A549 (cell line): ENCODE measurements around the gene NPNT. TPM values are rescaled to one million over a fixed set of nuclear protein-coding genes. Genes with fewer than 3 reads are reported as not detected.

Source experiments
- ATAC-seq, 2 experiments: fragments of 200-7000 bp in 1 of 2; fragments of >200 bp in 1 of 2; cut with Nextera tagmentation in 1 of 2; cut with Tn5 transposase in 1 of 2; 3 replicates each; pipeline versions ENCODE4 v1.8.0 to v1.9.1; 2018 to 2020; ENCODE audit warnings: mild to moderate bottlenecking in 1 of 2, moderate library complexity in 1 of 2
- CTCF ChIA-PET: fragments of 300-600 bp; sonication (Branson Sonifier 250); formaldehyde crosslinking; extraction: SDS; loops from one replicate; lab custom pipeline; 2021; ENCODE audit warnings: antibody characterized with exemption, inconsistent platforms; lab: Yijun Ruan, JAX
- POLR2A ChIA-PET: fragments of 350-600 bp; formaldehyde crosslinking; extraction: SDS; loops from one replicate; lab custom pipeline; 2021; ENCODE audit warnings: antibody characterized with exemption, inconsistent platforms; lab: Yijun Ruan, JAX
- DNase-seq, 2 experiments: peaks; one replicate each; pipeline versions ENCODE4 v3.0.0 to v3.0.0-alpha.2; 2011 to 2016; ENCODE audit warnings: low read depth in 1 of 2, low spot score in 1 of 2
- FAIRE-seq: peaks from 2 replicates; lab custom pipeline; 2011; peaks lifted over from hg19 to GRCh38; lab: Jason Lieb, UNC
- H3K27ac ChIP-seq, 2 experiments: fragments of >200 bp; sonication (Bioruptor Twin); formaldehyde crosslinking; 3 replicates each; pipeline ENCODE4 v1.5.1; 2016 to 2017
- H3K4me1 ChIP-seq: fragments of >200 bp; sonication (Bioruptor Twin); formaldehyde crosslinking; 3 replicates; pipeline ENCODE4 v1.6.1; 2016
- H3K4me2 ChIP-seq: fragments of >200 bp; sonication (Bioruptor Twin); formaldehyde crosslinking; 3 replicates; pipeline ENCODE4 v1.6.1; 2016
- H3K4me3 ChIP-seq: fragments of >200 bp; sonication (Bioruptor Twin); formaldehyde crosslinking; 3 replicates; pipeline ENCODE4 v1.5.1; 2016
- H3K9me3 ChIP-seq: fragments of >200 bp; sonication (Bioruptor Twin); formaldehyde crosslinking; 3 replicates; pipeline ENCODE4 v1.6.1; 2016
- ATOH8 ChIP-seq: fragments of 250-450 bp; sonication (Bioruptor Pico); IDR thresholded peaks from 2 replicates; pipeline ENCODE4 v1.5.0; 2020; ENCODE audit warnings: low read depth, mild to moderate bottlenecking, moderate library complexity
- CEBPB ChIP-seq, 2 experiments: fragments of >200 bp in 1 of 2; sonication (Bioruptor Twin) in 1 of 2; formaldehyde crosslinking in 1 of 2; IDR thresholded peaks; 2 replicates each; pipeline ENCODE4 v1.6.1; 2012 to 2016
- CHD4 ChIP-seq: fragments of 200-600 bp; sonication (generic); IDR thresholded peaks from 2 replicates; pipeline ENCODE4 v1.6.1; 2016; ENCODE audit warnings: antibody characterized with exemption, mild to moderate bottlenecking, borderline replicate concordance
- EHF ChIP-seq: fragments of 250-450 bp; sonication (Bioruptor Pico); IDR thresholded peaks from 2 replicates; pipeline ENCODE4 v1.5.0; 2020; ENCODE audit warnings: mild to moderate bottlenecking
- EHMT2 ChIP-seq: fragments of 200-600 bp; sonication (generic); IDR thresholded peaks from 2 replicates; pipeline ENCODE4 v1.6.1; 2016; ENCODE audit warnings: antibody characterized with exemption, low read depth, mild to moderate bottlenecking, moderate library complexity
- ELK1 ChIP-seq: fragments of 150-350 bp; IDR thresholded peaks from 2 replicates; pipeline ENCODE4 v1.6.1; 2014; ENCODE audit warnings: low read depth, mild to moderate bottlenecking, low read length
- FOSB ChIP-seq: fragments of 250-450 bp; sonication (Bioruptor Pico); IDR thresholded peaks from 2 replicates; pipeline ENCODE4 v1.5.0; 2020; ENCODE audit warnings: mild to moderate bottlenecking, moderate library complexity
- FOXS1 ChIP-seq: fragments of 250-450 bp; sonication (Bioruptor Pico); IDR thresholded peaks from 2 replicates; pipeline ENCODE4 v1.5.0; 2020; ENCODE audit warnings: mild to moderate bottlenecking, moderate library complexity
- HEYL ChIP-seq: fragments of 250-450 bp; sonication (Bioruptor Pico); IDR thresholded peaks from 2 replicates; pipeline ENCODE4 v1.8.0; 2021; ENCODE audit warnings: mild to moderate bottlenecking, moderate library complexity
- HMGXB4 ChIP-seq: fragments of 250-450 bp; sonication (Bioruptor Pico); IDR thresholded peaks from 2 replicates; pipeline ENCODE4 v1.5.0; 2021; ENCODE audit warnings: mild to moderate bottlenecking, moderate library complexity, borderline replicate concordance
- HOXA7 ChIP-seq: fragments of 250-450 bp; sonication (Bioruptor Pico); IDR thresholded peaks from 2 replicates; pipeline ENCODE4 v1.5.0; 2020; ENCODE audit warnings: mild to moderate bottlenecking, moderate library complexity
- KDM1A ChIP-seq: fragments of 200-600 bp; sonication (generic); IDR thresholded peaks from 2 replicates; pipeline ENCODE4 v1.6.1; 2016; ENCODE audit warnings: low read depth, mild to moderate bottlenecking
- KDM5A ChIP-seq: fragments of 200-600 bp; sonication (generic); IDR thresholded peaks from 2 replicates; pipeline ENCODE4 v1.6.1; 2016; ENCODE audit warnings: antibody characterized with exemption, mild to moderate bottlenecking
- MAFK ChIP-seq: fragments of 450-650 bp; IDR thresholded peaks from 2 replicates; pipeline ENCODE4 v1.6.1; 2014; ENCODE audit not compliant: partially characterized antibody
- NPAS2 ChIP-seq: fragments of 250-450 bp; sonication (Bioruptor Pico); IDR thresholded peaks from 2 replicates; pipeline ENCODE4 v1.8.0; 2022; ENCODE audit warnings: mild to moderate bottlenecking, moderate library complexity, borderline replicate concordance
- NR3C1 ChIP-seq: fragments of >200 bp; sonication (Bioruptor Twin); formaldehyde crosslinking; IDR thresholded peaks from 3 replicates; pipeline ENCODE4 v1.6.1; 2017
- PBX3 ChIP-seq: IDR thresholded peaks from 2 replicates; pipeline ENCODE4 v1.6.1; 2012
- PHF8 ChIP-seq: fragments of 200-600 bp; sonication (generic); IDR thresholded peaks from 2 replicates; pipeline ENCODE4 v1.6.1; 2016; ENCODE audit warnings: low read depth, mild to moderate bottlenecking, antibody characterized with exemption, moderate library complexity, borderline replicate concordance
- RAD21 ChIP-seq, 2 experiments: fragments of >200 bp in 1 of 2; sonication (Bioruptor Twin) in 1 of 2; formaldehyde crosslinking in 1 of 2; IDR thresholded peaks in 1 of 2; conservative IDR thresholded peaks in 1 of 2; 2 replicates in 1 of 2; 3 replicates in 1 of 2; pipeline ENCODE4 v1.6.1; 2012 to 2018; ENCODE audit warnings: inconsistent platforms in 1 of 2
- RCOR1 ChIP-seq: fragments of 150-350 bp; IDR thresholded peaks from 2 replicates; pipeline ENCODE4 v1.6.1; 2014; ENCODE audit warnings: antibody characterized with exemption, low read length, low read depth
- TFCP2L1 ChIP-seq: fragments of 250-450 bp; sonication (Bioruptor Pico); IDR thresholded peaks from 2 replicates; pipeline ENCODE4 v1.5.0; 2021; ENCODE audit warnings: mild to moderate bottlenecking
- TP53 ChIP-seq: fragments of 250-450 bp; sonication (Bioruptor Pico); IDR thresholded peaks from 2 replicates; pipeline ENCODE4 v1.5.0; 2021; ENCODE audit warnings: mild to moderate bottlenecking, moderate library complexity
- ZSCAN20 ChIP-seq: fragments of 250-450 bp; sonication (Bioruptor Pico); IDR thresholded peaks from 2 replicates; pipeline ENCODE4 v1.8.0; 2022; ENCODE audit warnings: mild to moderate bottlenecking, moderate library complexity
- WGBS: methylation state at CpG from one replicate; pipeline ENCODE4 v1.1.6; 2017; ENCODE audit errors: missing lambda C conversion rate; 5-methylcytosine and 5-hydroxymethylcytosine counted together
- polyA plus RNA-seq, 4 experiments: library from polyadenylated mRNA; depleted of rRNA in 3 of 4; stranded (reverse); fragments of >200 nt; fragmentation: RNase III in 1 of 4; extraction: RNeasy Plus Mini Kit Qiagen cat#74134 plus additional on column Dnase treatment in 1 of 4; gene quantifications; 2 replicates in 3 of 4; 3 replicates in 1 of 4; pipeline ENCODE4 v1.2.3, GENCODE V29; 2011 to 2017

The NPNT gene
- polyA plus RNA-seq, 2 of the 4 experiments (the other 2 are of a cell fraction): 0.32 to 0.56 TPM

GRCh38 chr4:105970371-105970770 lies 75.1 kb downstream of the NPNT start:
- Histone ChIP-seq H3K4me3 (no peak overlapping the region), H3K27ac (no peak overlapping the region), H3K4me1 (peaks cover 11% of the 10 kb centered on the region; the same call in 1 of the 3 replicates), H3K9me3 (no peaks in the 10 kb centered on the region), H3K4me2 (no peak overlapping the region)
- ATAC-seq: no peak
- POLR2A ChIA-PET: no interaction called here
- TF ChIP-seq EHF (CRISPR knock-in tag) (no peak), FOSB (no peak), TFCP2L1 (CRISPR knock-in tag) (no peak), HOXA7 (CRISPR knock-in tag) (no peak), HEYL (CRISPR knock-in tag) (no peak), RCOR1 (no peak), MAFK (no peak), NR3C1 (no peak), EHMT2 (no peak)
- no peak for FAIRE-seq
- DNase-seq: no peak
- 57% methylated on average over 1 of the region's 1 CpG for WGBS
- CTCF ChIA-PET: no interaction called here

- no peak overlapping the region for H3K4me3 ChIP-seq
- FAIRE-seq (no peak), DNase-seq (no peak), ATAC-seq (no peak)
- H3K27ac ChIP-seq: no peak overlapping the region
- TF ChIP-seq KDM1A (no peak), TP53 (CRISPR knock-in tag) (no peak), ATOH8 (CRISPR knock-in tag) (no peak), FOXS1 (CRISPR knock-in tag) (no peak)
- H3K4me2 ChIP-seq: no peak overlapping the region
- CTCF ChIA-PET: no interaction called here
- WGBS: 50% methylated on average over 4 of the region's 4 CpGs
- no peaks in the 10 kb centered on the region for H3K9me3 ChIP-seq
- POLR2A ChIA-PET: no interaction called here
- H3K4me1 ChIP-seq: peaks cover 5% of the 10 kb centered on the region; the same call in 1 of the 3 replicates
Observed at GRCh38 chr4:105971036-105971435, 75.8 kb downstream of the NPNT start.

GRCh38 chr4:105972946-105973621 lies 77.8 kb downstream of the NPNT start:
- TF ChIP-seq KDM5A: no peak
- TF ChIP-seq PHF8: no peak
- no peak for TF ChIP-seq RCOR1
- TF ChIP-seq HOXA7 (CRISPR knock-in tag): no peak
- no peak for TF ChIP-seq ZSCAN20 (CRISPR knock-in tag)
- no peak for TF ChIP-seq ELK1
- TF ChIP-seq TP53 (CRISPR knock-in tag): no peak
- TF ChIP-seq ATOH8 (CRISPR knock-in tag): no peak
- TF ChIP-seq CEBPB (IDR thresholded peaks at IDR 0.05): no peak
- TF ChIP-seq RAD21 (conservative IDR thresholded peaks at IDR 0.05 in 1 of 2, IDR thresholded peaks at IDR 0.05 in 1 of 2): no peak
- no peak for TF ChIP-seq EHF (CRISPR knock-in tag)
- no peak for TF ChIP-seq FOSB
- no peak for TF ChIP-seq HMGXB4
- no peak for TF ChIP-seq PBX3
- TF ChIP-seq CHD4: no peak
- TF ChIP-seq NPAS2 (CRISPR knock-in tag): no peak
- DNase-seq (no peak), FAIRE-seq (no peak), ATAC-seq (no peak)
- H3K4me1 ChIP-seq: no peaks in the 10 kb centered on the region
- no peaks in the 10 kb centered on the region for H3K9me3 ChIP-seq
- no peak overlapping the region for H3K4me3 ChIP-seq
- 76% methylated on average over 5 of the region's 5 CpGs for WGBS
- ChIA-PET POLR2A (no interaction called here), CTCF (no interaction called here)
- H3K4me2 ChIP-seq: no peak overlapping the region
- H3K27ac ChIP-seq: no peak overlapping the region
